ENCODE measurements around the gene SPATA7.

SPATA7 gene

DNA sequence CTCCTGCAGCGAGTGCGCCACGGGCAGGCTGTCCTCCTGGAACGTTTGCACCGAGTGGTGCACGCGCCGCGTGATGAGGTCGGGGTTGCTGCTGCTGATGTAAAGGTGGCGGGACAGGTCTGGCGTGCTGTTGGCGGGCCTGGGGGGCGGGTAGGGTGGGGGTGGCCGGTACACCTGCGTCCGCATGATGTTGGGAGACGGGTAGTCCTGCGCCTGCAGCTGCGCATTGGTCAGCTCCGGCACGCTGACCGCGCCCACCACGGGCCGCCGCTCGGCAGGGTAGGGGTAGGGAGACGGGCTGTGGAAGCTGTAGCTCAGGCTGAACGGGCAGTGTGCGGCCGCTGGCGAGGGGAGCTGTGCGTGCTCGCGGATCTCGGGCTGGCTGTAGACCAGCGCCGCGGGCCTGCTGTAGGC, 94.1 kb downstream of the SPATA7 start:
- TF ChIP-seq POLR2AphosphoS5 (IDR thresholded peaks at IDR 0.05; ENCODE audit: low read depth, low read length) (no peak), REST (IDR thresholded peaks at IDR 0.05; ENCODE audit: insufficient read depth in 1 of 2, low read depth in 2 of 2, low read length in 2 of 2) (no peak), TAF1 (IDR thresholded peaks at IDR 0.05; ENCODE audit: borderline replicate concordance, insufficient read depth, low read length) (no peak), FOXP2 (optimal IDR thresholded peaks at IDR 0.05; ENCODE audit: borderline replicate concordance, extremely low read depth, extremely low read length, insufficient read depth) (no peak), SIN3A (IDR thresholded peaks at IDR 0.05; ENCODE audit: borderline replicate concordance, insufficient read depth, low read length) (no peak)

DNA sequence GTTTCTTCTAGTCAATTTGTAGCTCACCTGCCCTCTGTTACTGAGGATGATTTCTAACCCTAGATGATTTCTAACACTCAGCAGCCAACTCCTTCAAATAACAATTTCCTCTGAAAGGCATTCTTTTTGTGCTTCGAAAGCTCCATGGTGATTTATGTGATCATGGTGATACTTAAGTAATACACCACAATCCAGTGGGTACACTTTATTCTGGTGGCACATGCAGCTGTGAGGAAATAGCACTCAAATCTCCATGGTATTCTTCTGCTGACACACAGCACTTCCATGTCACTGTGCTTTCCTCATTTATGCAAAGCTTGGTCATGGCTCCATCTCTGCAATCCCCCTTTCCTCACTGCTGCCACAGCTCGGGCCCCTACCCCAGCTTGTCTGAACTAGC, 95.6 kb downstream of the SPATA7 start:
- no peak for TF ChIP-seq FOXP2 (optimal IDR thresholded peaks at IDR 0.05; ENCODE audit: borderline replicate concordance, extremely low read depth, extremely low read length, insufficient read depth)
- no peak for TF ChIP-seq POLR2AphosphoS5 (IDR thresholded peaks at IDR 0.05; ENCODE audit: low read depth, low read length)
- no peak for TF ChIP-seq SIN3A (IDR thresholded peaks at IDR 0.05; ENCODE audit: borderline replicate concordance, insufficient read depth, low read length)
- no peak for TF ChIP-seq TAF1 (IDR thresholded peaks at IDR 0.05; ENCODE audit: borderline replicate concordance, insufficient read depth, low read length)
- no peak for TF ChIP-seq REST (IDR thresholded peaks at IDR 0.05; ENCODE audit: insufficient read depth in 1 of 2, low read depth in 2 of 2, low read length in 2 of 2)

DNA sequence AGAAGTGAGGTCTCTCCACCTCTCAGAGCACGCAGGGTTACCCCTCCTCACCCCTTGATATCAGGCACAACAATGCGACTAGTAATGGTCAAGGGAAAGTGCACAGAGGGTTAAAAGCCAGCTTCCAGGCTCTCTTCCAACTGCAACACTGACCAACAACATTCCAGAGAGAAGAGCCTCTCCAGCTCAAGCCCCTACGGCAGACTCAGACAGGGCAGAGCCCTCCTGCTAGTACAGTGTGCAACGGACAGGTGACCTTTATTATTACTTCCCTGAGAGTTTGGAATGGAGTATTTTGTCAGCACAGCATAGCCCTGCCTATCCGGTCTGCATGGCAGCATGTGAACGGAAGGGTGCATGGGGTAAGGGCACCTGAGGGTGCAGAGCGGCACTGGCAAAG, 96.3 kb downstream of the SPATA7 start:
- TF ChIP-seq TAF1 (IDR thresholded peaks at IDR 0.05; ENCODE audit: borderline replicate concordance, insufficient read depth, low read length): no peak
- TF ChIP-seq REST (IDR thresholded peaks at IDR 0.05; ENCODE audit: insufficient read depth in 1 of 2, low read depth in 2 of 2, low read length in 2 of 2): no peak
- TF ChIP-seq SIN3A (IDR thresholded peaks at IDR 0.05; ENCODE audit: borderline replicate concordance, insufficient read depth, low read length): no peak
- no peak for TF ChIP-seq FOXP2 (optimal IDR thresholded peaks at IDR 0.05; ENCODE audit: borderline replicate concordance, extremely low read depth, extremely low read length, insufficient read depth)
- no peak for TF ChIP-seq POLR2AphosphoS5 (IDR thresholded peaks at IDR 0.05; ENCODE audit: low read depth, low read length)

DNA sequence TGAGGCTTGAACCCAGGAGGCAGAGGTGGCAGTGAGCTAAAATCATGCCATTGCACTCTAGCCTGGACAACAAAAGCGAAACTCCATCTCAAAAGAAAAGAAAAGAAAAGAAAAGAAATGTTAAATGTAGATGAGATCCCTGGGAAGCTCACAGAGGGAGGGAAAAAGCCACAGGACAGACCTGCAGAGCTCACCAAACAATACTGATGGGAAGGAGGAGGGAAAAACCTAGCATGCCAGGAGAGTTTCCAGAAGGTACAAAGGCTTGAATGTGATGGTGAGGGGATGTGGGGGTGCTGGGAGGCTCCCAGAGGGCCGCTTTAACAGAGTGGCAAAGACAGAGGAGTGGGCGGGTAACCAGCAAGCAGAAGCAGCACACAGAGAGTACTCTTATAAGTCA, 97.1 kb downstream of the SPATA7 start:
- TF ChIP-seq FOXP2 (optimal IDR thresholded peaks at IDR 0.05; ENCODE audit: borderline replicate concordance, extremely low read depth, extremely low read length, insufficient read depth): no peak
- no peak for TF ChIP-seq REST (IDR thresholded peaks at IDR 0.05; ENCODE audit: insufficient read depth in 1 of 2, low read depth in 2 of 2, low read length in 2 of 2)
- TF ChIP-seq SIN3A (IDR thresholded peaks at IDR 0.05; ENCODE audit: borderline replicate concordance, insufficient read depth, low read length): no peak
- TF ChIP-seq POLR2AphosphoS5 (IDR thresholded peaks at IDR 0.05; ENCODE audit: low read depth, low read length): no peak
- no peak for TF ChIP-seq TAF1 (IDR thresholded peaks at IDR 0.05; ENCODE audit: borderline replicate concordance, insufficient read depth, low read length)

All from PFSK-1 (cell line).